Astrocyte (in vitro differentiated cells and primary cell): Measurements from ENCODE around the gene TPT1.

Experiments used
- EZH2 ChIP-seq: IDR thresholded peaks from 2 replicates; pipeline ENCODE4 v1.6.1; 2012; ENCODE audit warnings: mild to moderate bottlenecking, low read length, inconsistent platforms; ENCODE audit not compliant: insufficient read depth
- TF ChIP-seq, protein P1 (sequence below): IDR thresholded peaks from 2 replicates; pipeline ENCODE4 v1.5.1; 2011; ENCODE audit warnings: low read depth, mild to moderate bottlenecking, inconsistent platforms, low read length, moderate library complexity; ENCODE audit not compliant: insufficient read depth

DNA sequence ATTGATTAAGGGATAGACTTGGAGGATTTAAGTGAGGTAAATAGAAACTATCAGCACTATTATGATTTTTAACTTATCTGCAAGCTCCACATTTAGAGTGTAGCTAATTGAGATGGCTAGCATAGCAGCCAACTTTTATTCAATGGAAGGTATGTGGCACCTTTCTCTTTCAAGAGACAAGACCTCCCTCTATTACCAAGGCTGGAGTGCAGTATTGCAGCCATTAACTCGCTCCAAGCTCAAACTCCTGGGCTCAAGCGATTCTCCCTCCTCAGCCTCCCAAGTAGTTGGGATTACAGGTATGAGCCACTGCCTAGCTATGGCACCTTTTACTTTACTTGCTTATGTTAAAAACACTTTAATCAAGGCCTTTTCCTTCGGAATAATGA is 8.2 kb downstream of the TPT1 start:
- TF ChIP-seq, protein P1, sequence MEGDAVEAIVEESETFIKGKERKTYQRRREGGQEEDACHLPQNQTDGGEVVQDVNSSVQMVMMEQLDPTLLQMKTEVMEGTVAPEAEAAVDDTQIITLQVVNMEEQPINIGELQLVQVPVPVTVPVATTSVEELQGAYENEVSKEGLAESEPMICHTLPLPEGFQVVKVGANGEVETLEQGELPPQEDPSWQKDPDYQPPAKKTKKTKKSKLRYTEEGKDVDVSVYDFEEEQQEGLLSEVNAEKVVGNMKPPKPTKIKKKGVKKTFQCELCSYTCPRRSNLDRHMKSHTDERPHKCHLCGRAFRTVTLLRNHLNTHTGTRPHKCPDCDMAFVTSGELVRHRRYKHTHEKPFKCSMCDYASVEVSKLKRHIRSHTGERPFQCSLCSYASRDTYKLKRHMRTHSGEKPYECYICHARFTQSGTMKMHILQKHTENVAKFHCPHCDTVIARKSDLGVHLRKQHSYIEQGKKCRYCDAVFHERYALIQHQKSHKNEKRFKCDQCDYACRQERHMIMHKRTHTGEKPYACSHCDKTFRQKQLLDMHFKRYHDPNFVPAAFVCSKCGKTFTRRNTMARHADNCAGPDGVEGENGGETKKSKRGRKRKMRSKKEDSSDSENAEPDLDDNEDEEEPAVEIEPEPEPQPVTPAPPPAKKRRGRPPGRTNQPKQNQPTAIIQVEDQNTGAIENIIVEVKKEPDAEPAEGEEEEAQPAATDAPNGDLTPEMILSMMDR = no peak
- no peak for TF ChIP-seq EZH2
